Mucosa of descending colon (tissue), 3 donors: Measurements from ENCODE around the gene TAS2R10. TPM values are rescaled to one million over a fixed set of nuclear protein-coding genes. Genes with fewer than 3 reads are reported as not detected.
A peak's percentile ranks its signal among the peaks of the same experiment; 100 is the strongest.

Experiments used
- ATAC-seq: fragments of 200-7000 bp; cut with Tn5 transposase; one replicate; pipeline ENCODE4 v1.9.1; 2020; ENCODE audit warnings: mild to moderate bottlenecking, moderate library complexity
- DNase-seq, 3 donors: peaks; one replicate each; pipeline ENCODE4 v3.0.0-alpha.2; 2020
- H3K36me3 ChIP-seq: fragments of 200-600 bp; one replicate; pipeline ENCODE4 v1.8.0; 2021; ENCODE audit warnings: low read depth, mild to moderate bottlenecking
- H3K4me1 ChIP-seq: fragments of 200-600 bp; one replicate; pipeline ENCODE4 v1.8.0; 2021; ENCODE audit warnings: low read depth, mild to moderate bottlenecking
- H3K4me3 ChIP-seq: fragments of 200-600 bp; one replicate; pipeline ENCODE4 v1.8.0; 2021; ENCODE audit warnings: mild to moderate bottlenecking
- H3K9me3 ChIP-seq: fragments of 200-600 bp; one replicate; pipeline ENCODE4 v1.8.0; 2021; ENCODE audit warnings: mild to moderate bottlenecking
- intact Hi-C, 2 donors: fragments of 100-400 bp; cut with DNase I in 1 of 2; cut with micrococcal nuclease in 1 of 2; formaldehyde crosslinking; loops; one replicate each; pipeline versions ENCODE4 v1.11.0 to v1.11.1; 2022; cut with DNase I, micrococcal nuclease
- total RNA-seq, 3 donors: library from RNA; stranded (reverse); fragmentation: NEBNext Ultra II Directional in 2 of 3; extraction: Animal tissue kit (Norgen Biotek cat#: 25700) in 2 of 3; gene quantifications; one replicate each; pipeline versions ENCODE4 v1.2.1 to v1.2.4, GENCODE V29; 2021 to 2023
- TF ChIP-seq, protein P1 (sequence below): fragments of 200-600 bp; IDR thresholded peaks from one replicate; pipeline ENCODE4 v1.8.0; 2022; ENCODE audit warnings: antibody characterized with exemption, mild to moderate bottlenecking
- donor health status: DM: no; HTN: no; CAD: no; lungs with moderate emphysema.
- donor health status: DM: no; HTN: no; CAD: no.
- donor health status: DM: no; HTN: yes; CAD: no.

The TAS2R10 gene
- total RNA-seq, 3 donors from 2014 or later: 0.39 to 0.87 TPM; not detected in 1

GRCh38 chr12:10855807-10856206 is 29.6 kb upstream of the TAS2R10 start:
- intact Hi-C loops: no loop called here

GRCh38 chr12:10853776-10854175 is 27.6 kb upstream of the TAS2R10 start:
- Histone ChIP-seq H3K9me3 (peaks cover 9% of the 10 kb centered on the region), H3K4me3 (no peak overlapping the region), H3K36me3 (no peaks in the 10 kb centered on the region), H3K4me1 (no peaks in the 10 kb centered on the region)
- intact Hi-C loops: no loop called here
- ATAC-seq (no peak), DNase-seq (no peak)
- TF ChIP-seq, protein P1, sequence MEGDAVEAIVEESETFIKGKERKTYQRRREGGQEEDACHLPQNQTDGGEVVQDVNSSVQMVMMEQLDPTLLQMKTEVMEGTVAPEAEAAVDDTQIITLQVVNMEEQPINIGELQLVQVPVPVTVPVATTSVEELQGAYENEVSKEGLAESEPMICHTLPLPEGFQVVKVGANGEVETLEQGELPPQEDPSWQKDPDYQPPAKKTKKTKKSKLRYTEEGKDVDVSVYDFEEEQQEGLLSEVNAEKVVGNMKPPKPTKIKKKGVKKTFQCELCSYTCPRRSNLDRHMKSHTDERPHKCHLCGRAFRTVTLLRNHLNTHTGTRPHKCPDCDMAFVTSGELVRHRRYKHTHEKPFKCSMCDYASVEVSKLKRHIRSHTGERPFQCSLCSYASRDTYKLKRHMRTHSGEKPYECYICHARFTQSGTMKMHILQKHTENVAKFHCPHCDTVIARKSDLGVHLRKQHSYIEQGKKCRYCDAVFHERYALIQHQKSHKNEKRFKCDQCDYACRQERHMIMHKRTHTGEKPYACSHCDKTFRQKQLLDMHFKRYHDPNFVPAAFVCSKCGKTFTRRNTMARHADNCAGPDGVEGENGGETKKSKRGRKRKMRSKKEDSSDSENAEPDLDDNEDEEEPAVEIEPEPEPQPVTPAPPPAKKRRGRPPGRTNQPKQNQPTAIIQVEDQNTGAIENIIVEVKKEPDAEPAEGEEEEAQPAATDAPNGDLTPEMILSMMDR: no peak

More at GRCh38 chr12:10855807-10856206, 29.6 kb upstream of the TAS2R10 start:
- H3K4me1 ChIP-seq: no peaks in the 10 kb centered on the region
- no peaks in the 10 kb centered on the region for H3K36me3 ChIP-seq
- ATAC-seq (no peak), DNase-seq (no peak)
- no peak overlapping the region for H3K4me3 ChIP-seq
- TF ChIP-seq, protein P1: no peak
- H3K9me3 ChIP-seq: peaks cover 9% of the 10 kb centered on the region

DNA sequence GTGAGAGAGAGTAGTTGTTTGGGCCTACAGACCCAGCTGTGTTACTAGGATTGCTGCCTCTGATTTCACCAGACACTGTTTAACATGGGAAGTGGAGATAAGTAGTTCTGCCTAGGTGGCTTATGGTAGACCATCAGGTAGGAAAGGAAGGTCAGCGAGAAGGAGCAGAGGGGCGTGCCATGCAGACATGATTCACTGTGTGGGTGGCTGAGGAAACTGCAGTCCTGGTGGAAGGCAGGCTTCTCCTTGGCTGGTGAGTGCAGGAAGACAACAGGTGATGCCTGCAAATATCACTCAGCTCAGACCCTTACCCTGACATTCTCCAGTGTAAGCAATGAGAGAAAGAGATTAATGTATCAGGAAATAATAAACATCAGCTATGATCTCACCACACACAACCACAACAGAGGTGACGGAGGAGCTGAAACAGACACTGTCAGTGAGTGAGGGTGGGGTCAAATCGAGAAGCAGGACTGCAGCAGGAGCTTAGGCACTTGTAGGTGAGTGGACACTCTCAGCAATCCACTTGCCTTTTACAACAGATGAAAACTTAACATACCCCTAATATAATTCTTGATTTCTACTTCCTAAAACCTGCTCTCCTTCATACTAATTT is 25.2 kb upstream of the TAS2R10 start:
- ATAC-seq: no peak
- no peak overlapping the region for H3K4me3 ChIP-seq
- H3K4me1 ChIP-seq: no peaks in the 10 kb centered on the region
- no peak for DNase-seq
- intact Hi-C loops: no loop called here
- TF ChIP-seq, protein P1: no peak
- no peaks in the 10 kb centered on the region for H3K36me3 ChIP-seq
- peaks cover 7% of the 10 kb centered on the region for H3K9me3 ChIP-seq

GRCh38 chr12:10849425-10849878 is 23.3 kb upstream of the TAS2R10 start, which contains the start of gene PRR4:
Gene PRR4 (minus strand): TSS chr12:10849475. CDS start chr12:10849437, 38 bp downstream.
- ATAC-seq: peak; percentile 14
- TF ChIP-seq, protein P1: no peak
- DNase-seq: no peak
- intact Hi-C loops: no loop called here
- Histone ChIP-seq H3K4me1 (no peaks in the 10 kb centered on the region), H3K9me3 (no peaks in the 10 kb centered on the region), H3K4me3 (no peak within 1 kb of the TSS), H3K36me3 (no peaks in the 10 kb centered on the region)

DNA sequence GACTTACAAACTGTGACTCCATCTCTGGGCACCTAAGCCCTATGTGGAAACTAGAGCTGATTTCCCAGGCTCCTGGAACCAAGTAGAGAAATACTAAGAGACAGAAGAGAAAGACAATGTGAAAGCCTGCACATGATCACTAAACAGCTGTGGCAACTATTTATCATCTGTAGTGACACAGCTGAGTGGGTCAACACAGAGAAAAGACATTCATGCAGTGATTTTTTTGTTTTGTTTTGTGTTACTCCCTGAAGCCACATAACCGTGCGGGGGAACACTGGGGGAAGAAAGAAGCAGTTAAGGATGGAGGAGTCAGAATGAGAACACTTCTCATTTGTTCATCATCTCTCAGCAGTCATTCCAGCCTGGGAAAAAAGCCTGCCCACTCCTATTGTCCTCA is 21.6 kb upstream of the TAS2R10 start:
- Histone ChIP-seq H3K9me3 (no peaks in the 10 kb centered on the region), H3K4me3 (no peak overlapping the region), H3K36me3 (no peaks in the 10 kb centered on the region), H3K4me1 (no peaks in the 10 kb centered on the region)
- no peak for DNase-seq
- no peak for ATAC-seq
- TF ChIP-seq, protein P1: no peak
- intact Hi-C loops: no loop called here
